K562 (cell line): Measurements from ENCODE around the gene GNG7. TPM values are rescaled to one million over a fixed set of nuclear protein-coding genes. Genes with fewer than 3 reads are reported as not detected.

ENCODE experiments used
- CCNT2 ChIP-seq: IDR thresholded peaks from 2 replicates; pipeline ENCODE4 v1.6.1; 2011; ENCODE audit warnings: borderline replicate concordance, low read depth, mild to moderate bottlenecking, moderate library complexity, mixed read lengths, low read length; ENCODE audit not compliant: insufficient read length; ENCODE audit errors: extremely low read depth
- MAFK ChIP-seq: IDR thresholded peaks from 2 replicates; pipeline ENCODE4 v1.6.1; 2011; ENCODE audit warnings: low read length, improper control_type of control experiment
- SMC3 ChIP-seq: conservative IDR thresholded peaks from 2 replicates; pipeline ENCODE4 v1.6.1; 2011; ENCODE audit warnings: low read depth, low read length, improper control_type of control experiment; ENCODE audit not compliant: insufficient read depth
- ZNF133 ChIP-seq: fragments of 250-450 bp; sonication (Bioruptor Pico); IDR thresholded peaks from 2 replicates; pipeline ENCODE4 v1.4.0; 2020; ENCODE audit warnings: mild to moderate bottlenecking
- ZNF644 ChIP-seq: fragments of 200-800 bp; sonication (Bioruptor generic); IDR thresholded peaks from 2 replicates; pipeline ENCODE4 v1.6.1; 2016; ENCODE audit warnings: low read depth, missing genetic modification characterization, missing compliant biosample characterization
- ZNF695 ChIP-seq: fragments of 450-650 bp; formaldehyde crosslinking; IDR thresholded peaks from 2 replicates; pipeline ENCODE4 v1.4.0; 2020; ENCODE audit warnings: mild to moderate bottlenecking, moderate library complexity
- polyA plus RNA-seq, 8 experiments: library from polyadenylated mRNA; depleted of rRNA in 4 of 8; stranded (reverse) in 5 of 8; unstranded in 3 of 8; fragments of >200 nt; fragmentation: Nextera tagmentation in 2 of 8; fragmentation: Illumina TruSeq in 1 of 8; extraction: Ambion mirVana in 2 of 8; extraction: Trizol in 1 of 8; gene quantifications; 2 replicates each; pipeline versions ENCODE4 v1.2.1 to v1.2.3, GENCODE V29; 2011 to 2014; ENCODE audit warnings: inconsistent platforms in 1 of 8, missing spikeins in 1 of 8
- total RNA-seq, 7 experiments: library from RNA; depleted of rRNA in 6 of 7; stranded (reverse); fragments of >200 nt in 6 of 7; fragmentation: Illumina TruSeq in 2 of 7; extraction: Trizol in 2 of 7; gene quantifications; 2 replicates each; pipeline versions ENCODE4 v1.2.1 to v1.2.3, GENCODE V29; 2011 to 2021; ENCODE audit warnings: low replicate concordance in 1 of 7
- TF ChIP-seq, protein P1 (sequence below): fragments of 250-450 bp; sonication (Bioruptor Pico); IDR thresholded peaks from 2 replicates; pipeline ENCODE4 v1.8.0; 2021; ENCODE audit warnings: moderate library complexity, mild to moderate bottlenecking, inconsistent platforms
- TF ChIP-seq, protein P2 (sequence below): fragments of 250-450 bp; sonication (Bioruptor Pico); IDR thresholded peaks from 2 replicates; pipeline ENCODE4 v1.5.0; 2022; ENCODE audit warnings: mild to moderate bottlenecking
- TF ChIP-seq, protein P3 (sequence below): fragments of 450-650 bp; IDR thresholded peaks from 2 replicates; pipeline ENCODE4 v1.6.1; 2016; ENCODE audit warnings: mild to moderate bottlenecking

Gene GNG7
- total and polyA plus RNA-seq, 9 of the 15 experiments (the other 6 are each of a cell fraction or from before 2014, with no cell fraction given): 0.01 to 0.20 (median 0.06) TPM; not detected in 1

DNA sequence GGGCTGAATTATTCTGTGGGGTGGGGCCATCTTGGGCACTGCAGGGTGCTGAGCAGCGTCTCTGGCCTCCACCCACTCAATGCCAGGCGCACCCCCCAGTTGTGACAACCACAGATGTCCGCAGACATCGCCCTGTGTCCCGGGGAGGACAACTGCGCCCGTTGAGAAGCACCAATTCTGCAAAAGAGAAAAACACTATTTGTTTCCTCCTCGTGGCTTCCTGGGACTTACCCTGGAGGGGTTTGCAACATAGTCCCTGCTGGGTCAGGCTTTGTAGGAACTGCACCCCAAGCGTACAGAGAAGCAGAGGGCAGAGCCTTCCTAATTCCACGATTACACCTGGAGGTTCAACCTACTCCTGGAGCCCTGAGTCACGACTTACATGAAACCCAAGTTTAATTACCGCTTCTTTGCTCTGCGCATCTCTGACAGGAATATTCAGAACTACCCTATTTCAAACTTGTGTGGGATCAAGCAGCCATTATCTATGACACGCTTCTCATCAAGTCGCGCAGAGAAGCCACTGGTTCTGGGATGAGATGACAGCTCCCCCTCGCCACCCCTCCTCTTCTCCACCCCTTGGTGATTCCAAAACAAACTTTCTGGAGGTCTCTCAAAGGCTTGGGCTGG lies 48.4 kb upstream of the GNG7 start (continued):
- TF ChIP-seq, protein P1, sequence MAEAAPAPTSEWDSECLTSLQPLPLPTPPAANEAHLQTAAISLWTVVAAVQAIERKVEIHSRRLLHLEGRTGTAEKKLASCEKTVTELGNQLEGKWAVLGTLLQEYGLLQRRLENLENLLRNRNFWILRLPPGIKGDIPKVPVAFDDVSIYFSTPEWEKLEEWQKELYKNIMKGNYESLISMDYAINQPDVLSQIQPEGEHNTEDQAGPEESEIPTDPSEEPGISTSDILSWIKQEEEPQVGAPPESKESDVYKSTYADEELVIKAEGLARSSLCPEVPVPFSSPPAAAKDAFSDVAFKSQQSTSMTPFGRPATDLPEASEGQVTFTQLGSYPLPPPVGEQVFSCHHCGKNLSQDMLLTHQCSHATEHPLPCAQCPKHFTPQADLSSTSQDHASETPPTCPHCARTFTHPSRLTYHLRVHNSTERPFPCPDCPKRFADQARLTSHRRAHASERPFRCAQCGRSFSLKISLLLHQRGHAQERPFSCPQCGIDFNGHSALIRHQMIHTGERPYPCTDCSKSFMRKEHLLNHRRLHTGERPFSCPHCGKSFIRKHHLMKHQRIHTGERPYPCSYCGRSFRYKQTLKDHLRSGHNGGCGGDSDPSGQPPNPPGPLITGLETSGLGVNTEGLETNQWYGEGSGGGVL: no peak
- no peak for TF ChIP-seq ZNF644 (tag)
- no peak for TF ChIP-seq ZNF133 (CRISPR knock-in tag)
- no peak for TF ChIP-seq MAFK
- no peak for TF ChIP-seq CCNT2
- TF ChIP-seq, protein P2, sequence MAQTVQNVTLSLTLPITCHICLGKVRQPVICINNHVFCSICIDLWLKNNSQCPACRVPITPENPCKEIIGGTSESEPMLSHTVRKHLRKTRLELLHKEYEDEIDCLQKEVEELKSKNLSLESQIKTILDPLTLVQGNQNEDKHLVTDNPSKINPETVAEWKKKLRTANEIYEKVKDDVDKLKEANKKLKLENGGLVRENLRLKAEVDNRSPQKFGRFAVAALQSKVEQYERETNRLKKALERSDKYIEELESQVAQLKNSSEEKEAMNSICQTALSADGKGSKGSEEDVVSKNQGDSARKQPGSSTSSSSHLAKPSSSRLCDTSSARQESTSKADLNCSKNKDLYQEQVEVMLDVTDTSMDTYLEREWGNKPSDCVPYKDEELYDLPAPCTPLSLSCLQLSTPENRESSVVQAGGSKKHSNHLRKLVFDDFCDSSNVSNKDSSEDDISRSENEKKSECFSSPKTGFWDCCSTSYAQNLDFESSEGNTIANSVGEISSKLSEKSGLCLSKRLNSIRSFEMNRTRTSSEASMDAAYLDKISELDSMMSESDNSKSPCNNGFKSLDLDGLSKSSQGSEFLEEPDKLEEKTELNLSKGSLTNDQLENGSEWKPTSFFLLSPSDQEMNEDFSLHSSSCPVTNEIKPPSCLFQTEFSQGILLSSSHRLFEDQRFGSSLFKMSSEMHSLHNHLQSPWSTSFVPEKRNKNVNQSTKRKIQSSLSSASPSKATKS: no peak
- TF ChIP-seq, protein P3, sequence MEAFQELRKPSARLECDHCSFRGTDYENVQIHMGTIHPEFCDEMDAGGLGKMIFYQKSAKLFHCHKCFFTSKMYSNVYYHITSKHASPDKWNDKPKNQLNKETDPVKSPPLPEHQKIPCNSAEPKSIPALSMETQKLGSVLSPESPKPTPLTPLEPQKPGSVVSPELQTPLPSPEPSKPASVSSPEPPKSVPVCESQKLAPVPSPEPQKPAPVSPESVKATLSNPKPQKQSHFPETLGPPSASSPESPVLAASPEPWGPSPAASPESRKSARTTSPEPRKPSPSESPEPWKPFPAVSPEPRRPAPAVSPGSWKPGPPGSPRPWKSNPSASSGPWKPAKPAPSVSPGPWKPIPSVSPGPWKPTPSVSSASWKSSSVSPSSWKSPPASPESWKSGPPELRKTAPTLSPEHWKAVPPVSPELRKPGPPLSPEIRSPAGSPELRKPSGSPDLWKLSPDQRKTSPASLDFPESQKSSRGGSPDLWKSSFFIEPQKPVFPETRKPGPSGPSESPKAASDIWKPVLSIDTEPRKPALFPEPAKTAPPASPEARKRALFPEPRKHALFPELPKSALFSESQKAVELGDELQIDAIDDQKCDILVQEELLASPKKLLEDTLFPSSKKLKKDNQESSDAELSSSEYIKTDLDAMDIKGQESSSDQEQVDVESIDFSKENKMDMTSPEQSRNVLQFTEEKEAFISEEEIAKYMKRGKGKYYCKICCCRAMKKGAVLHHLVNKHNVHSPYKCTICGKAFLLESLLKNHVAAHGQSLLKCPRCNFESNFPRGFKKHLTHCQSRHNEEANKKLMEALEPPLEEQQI: no peak
- no peak for TF ChIP-seq SMC3
- TF ChIP-seq ZNF695 (CRISPR knock-in tag): no peak
